PC-3 (cell line): ENCODE data around the gene SNURF. TPM values are rescaled to one million over a fixed set of nuclear protein-coding genes. Genes with fewer than 3 reads are reported as not detected.
"Not testable (repeated sequence)": the region's sequence is repeated elsewhere in the genome, so short reads cannot be mapped to it uniquely, and the experiment has no call there.

Experiments
- ATAC-seq: fragments of 200-7000 bp; cut with Tn5 transposase; 2 replicates; pipeline ENCODE4 v1.9.1; 2020; ENCODE audit warnings: mild to moderate bottlenecking, moderate library complexity
- BruUV-seq: library from RNA; stranded (reverse); fragments of 400-500 nt; replicated peaks from 2 replicates; lab custom pipeline; 2021; lab: Mats Ljungman, UMichigan
- CTCF ChIA-PET: fragments of 300-600 bp; sonication (Branson Sonifier 250); formaldehyde crosslinking; loops from one replicate; lab custom pipeline; 2022; ENCODE audit warnings: antibody characterized with exemption; lab: Charles Lee
- POLR2A ChIA-PET: fragments of 300-600 bp; sonication (Branson Sonifier 250); formaldehyde crosslinking; loops from one replicate; lab custom pipeline; 2022; ENCODE audit warnings: antibody characterized with exemption; ENCODE audit not compliant: unreplicated experiment; lab: Charles Lee
- DNase-seq: peaks from one replicate; pipeline ENCODE4 v3.0.0-alpha.2; 2015
- H2AFZ ChIP-seq: fragments of 300-600 bp; sonication (generic); 2 replicates; pipeline ENCODE4 v1.6.0; 2016; ENCODE audit warnings: antibody characterized with exemption, low read length
- H3F3A ChIP-seq: fragments of 300-600 bp; sonication (generic); one replicate; pipeline ENCODE4 v1.6.0; 2017; ENCODE audit warnings: antibody characterized with exemption, low read length, control low read depth, mild to moderate bottlenecking; ENCODE audit not compliant: unreplicated experiment
- H3K27ac ChIP-seq: fragments of 300-600 bp; sonication (generic); 2 replicates; pipeline ENCODE4 v1.5.1; 2016; ENCODE audit warnings: mild to moderate bottlenecking, low read length
- H3K27me3 ChIP-seq: fragments of 300-600 bp; sonication (generic); 2 replicates; pipeline ENCODE4 v1.6.1; 2016; ENCODE audit warnings: low read length, mixed read lengths
- H3K36me3 ChIP-seq: fragments of 300-600 bp; sonication (generic); 2 replicates; pipeline ENCODE4 v1.6.1; 2016; ENCODE audit warnings: low read depth, mixed run types, low read length, mixed read lengths
- H3K4me1 ChIP-seq: fragments of 300-600 bp; sonication (generic); 2 replicates; pipeline ENCODE4 v1.5.1; 2016; ENCODE audit warnings: low read length; ENCODE audit not compliant: insufficient read depth
- H3K4me2 ChIP-seq: fragments of 300-600 bp; sonication (generic); 2 replicates; pipeline ENCODE4 v1.6.0; 2016; ENCODE audit warnings: low read length
- H3K4me3 ChIP-seq: fragments of 300-600 bp; sonication (generic); 2 replicates; pipeline ENCODE4 v1.5.1; 2016; ENCODE audit warnings: mild to moderate bottlenecking, low read length, mixed read lengths
- H3K79me2 ChIP-seq: fragments of 300-600 bp; sonication (generic); 2 replicates; pipeline ENCODE4 v1.6.1; 2017; ENCODE audit warnings: low read length, mixed read lengths
- H3K9ac ChIP-seq: fragments of 300-600 bp; sonication (generic); 2 replicates; pipeline ENCODE4 v1.6.0; 2016; ENCODE audit warnings: mild to moderate bottlenecking, low read length
- H3K9me2 ChIP-seq: fragments of 300-600 bp; sonication (generic); replicated peaks from 2 replicates; pipeline ENCODE4 v1.6.1; 2016; ENCODE audit warnings: mixed run types, low read length, mixed read lengths
- H3K9me3 ChIP-seq: fragments of 300-600 bp; sonication (generic); 2 replicates; pipeline ENCODE4 v1.6.1; 2016; ENCODE audit warnings: low read length, mixed read lengths
- H4K20me1 ChIP-seq: fragments of 300-600 bp; sonication (generic); 2 replicates; pipeline ENCODE4 v1.6.1; 2016; ENCODE audit warnings: low read length, mixed read lengths
- CTCF ChIP-seq: fragments of 300-600 bp; sonication (generic); conservative IDR thresholded peaks from 2 replicates; pipeline ENCODE4 v1.5.1; 2017; ENCODE audit warnings: antibody characterized with exemption, low read depth, mild to moderate bottlenecking, low read length
- EZH2 ChIP-seq: fragments of 300-600 bp; sonication (generic); IDR thresholded peaks from one replicate; pipeline ENCODE4 v1.6.1; 2017; ENCODE audit warnings: antibody characterized with exemption, mild to moderate bottlenecking, low read length; ENCODE audit not compliant: unreplicated experiment
- EZH2phosphoT487 ChIP-seq: fragments of 300-600 bp; sonication (generic); IDR thresholded peaks from 2 replicates; pipeline ENCODE4 v1.6.1; 2018; ENCODE audit warnings: mild to moderate bottlenecking, antibody characterized with exemption, low read length, borderline replicate concordance
- intact Hi-C: fragments of 100-400 bp; cut with micrococcal nuclease; formaldehyde crosslinking; loops from 2 replicates; pipeline ENCODE4 v1.9.0; 2023
- total RNA-seq: library from RNA; depleted of rRNA; stranded (reverse); fragments of >200 nt; gene quantifications from 2 replicates; pipeline ENCODE4 v1.2.3, GENCODE V29; 2014

The SNURF gene
- total RNA-seq, 1 experiment from 2014 or later = 13.1 TPM

- H3K79me2 ChIP-seq = no peaks in the 10 kb centered on the region
- intact Hi-C loops = no loop called here
Measured at GRCh38 chr15:24917431-24917830, 37.4 kb upstream of the SNURF start.

GRCh38 chr15:24919446-24919845 is 35.3 kb upstream of the SNURF start:
- ATAC-seq = no peak
- intact Hi-C loops = no loop called here
- Histone ChIP-seq H3K79me2 (no peaks in the 10 kb centered on the region), H3K4me1 (0 out of 2 replicates have a peak, but pooled peaks cover 4% of the 10 kb centered on the region), H3K9ac (no peak overlapping the region), H3K4me3 (no peak overlapping the region; the same call in 1 of the 2 replicates), H3K27me3 (no peaks in the 10 kb centered on the region), H3K9me2 (no peaks in the 10 kb centered on the region), H3K9me3 (no peaks in the 10 kb centered on the region; the same call in 1 of the 2 replicates), H4K20me1 (no peaks in the 10 kb centered on the region), H2AFZ (peak overlapping the region; percentile 50; the same call in 1 of the 2 replicates), H3K4me2 (peak overlapping the region; percentile 35), H3F3A (no peaks in the 10 kb centered on the region), H3K36me3 (no peaks in the 10 kb centered on the region), H3K27ac (no peak overlapping the region)
- no peak for TF ChIP-seq CTCF
- no peak for TF ChIP-seq EZH2
- ChIA-PET POLR2A (no interaction called here), CTCF (no interaction called here)
- BruUV-seq = no TSS peak
- DNase-seq = peak; percentile 58

More at GRCh38 chr15:24917431-24917830, 37.4 kb upstream of the SNURF start:
- POLR2A ChIA-PET = no interaction called here
- DNase-seq (no peak), ATAC-seq (no peak)
- no peaks in the 10 kb centered on the region for H4K20me1 ChIP-seq
- H3K36me3 ChIP-seq = no peaks in the 10 kb centered on the region
- 0 out of 2 replicates have a peak, but pooled peaks cover 4% of the 10 kb centered on the region for H3K4me1 ChIP-seq
- no peak overlapping the region for H3K4me3 ChIP-seq
- H3K9me2 ChIP-seq = no peaks in the 10 kb centered on the region
- H3K4me2 ChIP-seq = no peak overlapping the region
- H3K27ac ChIP-seq = no peak overlapping the region
- no peak for TF ChIP-seq CTCF
- TF ChIP-seq EZH2 = no peak
- no peak for TF ChIP-seq EZH2phosphoT487
- no peaks in the 10 kb centered on the region for H3F3A ChIP-seq
- CTCF ChIA-PET = no interaction called here
- H3K27me3 ChIP-seq = no peaks in the 10 kb centered on the region
- no TSS peak for BruUV-seq
- H3K9ac ChIP-seq = no peak overlapping the region
- H2AFZ ChIP-seq = no peak overlapping the region
- no peaks in the 10 kb centered on the region; the same call in 1 of the 2 replicates for H3K9me3 ChIP-seq

GRCh38 chr15:24922781-24923180 is 32.0 kb upstream of the SNURF start:
- POLR2A ChIA-PET, H3K79me2 ChIP-seq, H2AFZ ChIP-seq, H3K9ac ChIP-seq, H4K20me1 ChIP-seq, BruUV-seq, H3F3A ChIP-seq, H3K4me1 ChIP-seq, intact Hi-C loops, H3K4me2 ChIP-seq, H3K4me3 ChIP-seq, H3K9me2 ChIP-seq, H3K27me3 ChIP-seq, H3K27ac ChIP-seq, H3K9me3 ChIP-seq, CTCF ChIA-PET, H3K36me3 ChIP-seq, ATAC-seq, DNase-seq: not testable (repeated sequence)
